Measurements from ENCODE around the gene CHMP2A. TPM values are rescaled to one million over a fixed set of nuclear protein-coding genes. Genes with fewer than 3 reads are reported as not detected.

Gene CHMP2A
- polyA plus RNA-seq, 1 donor from 2014 or later = 189 TPM

- Histone ChIP-seq H4K20me1 (ENCODE audit: insufficient read depth) (peaks cover 30% of the 10 kb centered on the region), H3K4me2 (ENCODE audit: low read length) (no peak overlapping the region), H3K27ac (ENCODE audit: low read length) (no peak overlapping the region), H3K9me2 (ENCODE audit: insufficient read depth, low read length) (no peaks in the 10 kb centered on the region), H3K79me2 (replicated peaks; ENCODE audit: insufficient read depth, low read length) (peaks cover 25% of the 10 kb centered on the region), H3F3A (ENCODE audit: insufficient read depth, low read length, poor library complexity, severe bottlenecking) (peaks cover 9% of the 10 kb centered on the region), H3K36me3 (ENCODE audit: insufficient read depth, low read length) (peaks cover 3% of the 10 kb centered on the region), H3K4me3 (ENCODE audit: low read length) (no peak overlapping the region), H3K27me3 (ENCODE audit: insufficient read depth, low read depth, low read length) (no peaks in the 10 kb centered on the region), H2AFZ (ENCODE audit: low read depth, low read length) (no peak overlapping the region), H3K9ac (ENCODE audit: low read length) (no peak overlapping the region), H3K9me3 (ENCODE audit: low read length) (no peaks in the 10 kb centered on the region)
- TF ChIP-seq CTCF (IDR thresholded peaks at IDR 0.05; ENCODE audit: poor library complexity, severe bottlenecking) = no peak
- TF ChIP-seq EZH2 (IDR thresholded peaks at IDR 0.05; ENCODE audit: borderline replicate concordance, insufficient read depth, low read length, poor library complexity, severe bottlenecking) = no peak
- no peak for TF ChIP-seq EP300 (conservative IDR thresholded peaks at IDR 0.05; ENCODE audit: poor library complexity, severe bottlenecking)
- TF ChIP-seq RAD21 (conservative IDR thresholded peaks at IDR 0.05) = no peak
- TF ChIP-seq MXI1 (conservative IDR thresholded peaks at IDR 0.05; ENCODE audit: poor library complexity, severe bottlenecking) = no peak
- TF ChIP-seq TAF1 (IDR thresholded peaks at IDR 0.05; ENCODE audit: low read depth) = no peak
- no peak for TF ChIP-seq POLR2AphosphoS5 (IDR thresholded peaks at IDR 0.05)
- no peak for TF ChIP-seq REST (IDR thresholded peaks at IDR 0.05; ENCODE audit: borderline replicate concordance)
- no peak for TF ChIP-seq SMC3 (conservative IDR thresholded peaks at IDR 0.05; ENCODE audit: poor library complexity)
These were observed 4.4 kb downstream of the CHMP2A start for GRCh38 chr19:58550362-58551122.

GRCh38 chr19:58549664-58550361, 5.1 kb downstream of the CHMP2A start:
- H3K79me2 ChIP-seq (replicated peaks; ENCODE audit: insufficient read depth, low read length) = peaks cover 32% of the 10 kb centered on the region
- peaks cover 3% of the 10 kb centered on the region for H3K36me3 ChIP-seq (ENCODE audit: insufficient read depth, low read length)
- no peak overlapping the region for H3K27ac ChIP-seq (ENCODE audit: low read length)
- no peaks in the 10 kb centered on the region for H3K27me3 ChIP-seq (ENCODE audit: insufficient read depth, low read depth, low read length)
- H3K4me3 ChIP-seq (ENCODE audit: low read length) = no peak overlapping the region
- no peak for TF ChIP-seq EP300 (conservative IDR thresholded peaks at IDR 0.05; ENCODE audit: poor library complexity, severe bottlenecking)
- TF ChIP-seq TAF1 (IDR thresholded peaks at IDR 0.05; ENCODE audit: low read depth) = no peak
- no peak for TF ChIP-seq RAD21 (conservative IDR thresholded peaks at IDR 0.05)
- no peak for TF ChIP-seq EZH2 (IDR thresholded peaks at IDR 0.05; ENCODE audit: borderline replicate concordance, insufficient read depth, low read length, poor library complexity, severe bottlenecking)
- no peak for TF ChIP-seq CTCF (IDR thresholded peaks at IDR 0.05; ENCODE audit: poor library complexity, severe bottlenecking)
- no peak overlapping the region for H3K9ac ChIP-seq (ENCODE audit: low read length)
- no peak overlapping the region for H2AFZ ChIP-seq (ENCODE audit: low read depth, low read length)
- H3K9me3 ChIP-seq (ENCODE audit: low read length) = no peaks in the 10 kb centered on the region
- no peaks in the 10 kb centered on the region for H3K9me2 ChIP-seq (ENCODE audit: insufficient read depth, low read length)
- H3K4me2 ChIP-seq (ENCODE audit: low read length) = no peak overlapping the region
- peaks cover 9% of the 10 kb centered on the region for H3F3A ChIP-seq (ENCODE audit: insufficient read depth, low read length, poor library complexity, severe bottlenecking)
- peaks cover 37% of the 10 kb centered on the region for H4K20me1 ChIP-seq (ENCODE audit: insufficient read depth)
